MM.1S (cell line): Measurements from ENCODE around the gene MAZ.

Experiments used
- CTCF ChIP-seq: fragments of 300-600 bp; sonication (generic); IDR thresholded peaks from 2 replicates; pipeline ENCODE4 v1.5.1; 2016; ENCODE audit warnings: antibody characterized with exemption, low read length, mixed read lengths
- EZH2 ChIP-seq: fragments of 300-600 bp; sonication (generic); optimal IDR thresholded peaks from 2 replicates; pipeline ENCODE3; 2017; ENCODE audit warnings: low read depth, mild to moderate bottlenecking, antibody characterized with exemption, low read length, mixed read lengths
- EZH2phosphoT487 ChIP-seq: fragments of 300-600 bp; sonication (generic); IDR thresholded peaks from 2 replicates; pipeline ENCODE4 v1.6.1; 2018; ENCODE audit warnings: antibody characterized with exemption, low read length

GRCh38 chr16:29809850-29810698 is 3.7 kb downstream of the MAZ start:
- TF ChIP-seq CTCF (no peak), EZH2phosphoT487 (no peak), EZH2 (no peak)
